ENCODE data around the gene GOLGA8B.
"Not testable (repeated sequence)": the region's sequence is repeated elsewhere in the genome, so short reads cannot be mapped to it uniquely, and the experiment has no call there.

- not testable (repeated sequence) for TF ChIP-seq CTCF (IDR thresholded peaks at IDR 0.05; ENCODE audit: insufficient read depth, low read length, poor library complexity, severe bottlenecking); EZH2phosphoT487 (conservative IDR thresholded peaks at IDR 0.05; ENCODE audit: low read length)
Measured at GRCh38 chr15:34535857-34536256, 47.6 kb downstream of the GOLGA8B start.
